ENCODE results near the gene RBBP9.

DNA sequence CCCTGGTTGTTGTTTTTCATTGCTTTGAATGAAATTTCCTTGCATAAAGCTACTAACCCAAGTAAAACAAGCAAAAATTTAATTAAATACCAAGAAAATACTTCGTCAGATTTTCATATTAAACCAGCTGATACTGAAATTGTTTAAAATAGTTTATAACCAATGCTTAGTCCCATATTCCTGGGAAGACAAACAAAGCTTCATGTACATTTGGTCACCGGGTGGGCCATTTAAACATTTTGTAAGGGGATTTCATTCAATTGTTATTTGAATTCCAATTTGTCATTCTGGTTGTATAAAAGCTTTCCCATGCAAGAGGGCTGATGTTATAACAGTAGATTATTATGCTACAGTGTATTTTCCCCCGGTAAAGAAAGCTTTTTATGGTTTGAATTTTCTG lies 578 bp upstream of the RBBP9 start:
- TF ChIP-seq EZH2 (IDR thresholded peaks at IDR 0.05; ENCODE audit: insufficient read depth, poor library complexity, severe bottlenecking) (no peak), EZH2phosphoT487 (IDR thresholded peaks at IDR 0.05; ENCODE audit: insufficient read depth, low read depth) (no peak)
